HL-60 (cell line): Measurements from ENCODE around the gene MERTK.

Experiments used
- CTCF ChIP-seq: IDR thresholded peaks from one replicate; pipeline ENCODE4 v1.5.1; 2011; ENCODE audit warnings: low read length, control low read depth, inconsistent platforms; ENCODE audit not compliant: insufficient read depth
- GABPA ChIP-seq: IDR thresholded peaks from 2 replicates; pipeline ENCODE4 v1.6.1; 2012; ENCODE audit warnings: low read depth
- POLR2AphosphoS5 ChIP-seq: IDR thresholded peaks from 2 replicates; pipeline ENCODE4 v1.6.1; 2012; ENCODE audit warnings: low read depth
- REST ChIP-seq: IDR thresholded peaks from 2 replicates; pipeline ENCODE4 v1.6.1; 2012; ENCODE audit warnings: low read depth; ENCODE audit not compliant: insufficient replicate concordance

GRCh38 chr2:111957872-111958354, 59.5 kb downstream of the MERTK start:
- TF ChIP-seq CTCF (no peak), REST (no peak), POLR2AphosphoS5 (no peak), GABPA (no peak)
